Stimulated activated CD4-positive, alpha-beta T cell treated with anti-CD3 and anti-CD28 coated beads, Interleukin-1b, Interleukin-23, amount 100 ng/mL, for 4 hours (primary cell): ENCODE measurements around the gene PKP2.
"Not testable (repeated sequence)": the region's sequence is repeated elsewhere in the genome, so short reads cannot be mapped to it uniquely, and the experiment has no call there.

Experiments
- DNase-seq, 2 donors: peaks; one replicate each; pipeline ENCODE4 v3.0.0-alpha.2; 2020; ENCODE audit warnings: low read depth in 2 of 2

The PKP2 gene

GRCh38 chr12:32895688-32896431, 717 bp downstream of the PKP2 start:
- no peak for DNase-seq

GRCh38 chr12:32894566-32894965, 2.0 kb downstream of the PKP2 start:
- DNase-seq: no peak

GRCh38 chr12:32893458-32893857, 3.1 kb downstream of the PKP2 start:
- no peak for DNase-seq

- DNase-seq: no peak
These were observed 3.5 kb downstream of the PKP2 start for GRCh38 chr12:32893043-32893442.

- not testable (repeated sequence) for DNase-seq
These were observed 4.2 kb downstream of the PKP2 start for GRCh38 chr12:32892369-32892768.

GRCh38 chr12:32891956-32892355, 4.6 kb downstream of the PKP2 start:
- no peak for DNase-seq

- DNase-seq: no peak
These were observed 5.1 kb downstream of the PKP2 start for GRCh38 chr12:32891526-32891925.

GRCh38 chr12:32889011-32889760, 7.4 kb downstream of the PKP2 start:
- DNase-seq: no peak

- no peak for DNase-seq
These were observed 9.5 kb downstream of the PKP2 start for GRCh38 chr12:32887058-32887457.

GRCh38 chr12:32885831-32886230, 10.7 kb downstream of the PKP2 start:
- no peak for DNase-seq

- no peak for DNase-seq
These were observed 11.6 kb downstream of the PKP2 start for GRCh38 chr12:32884962-32885361.

- DNase-seq: no peak
These were observed 14.9 kb downstream of the PKP2 start for GRCh38 chr12:32881702-32882101.

- DNase-seq: no peak
These were observed 15.5 kb downstream of the PKP2 start for GRCh38 chr12:32881107-32881506.

- not testable (repeated sequence) for DNase-seq
These were observed 17.5 kb downstream of the PKP2 start for GRCh38 chr12:32879066-32879465.

- DNase-seq: no peak
These were observed 18.7 kb downstream of the PKP2 start for GRCh38 chr12:32877601-32878459.

- no peak for DNase-seq
These were observed 20.6 kb downstream of the PKP2 start for GRCh38 chr12:32876004-32876403.

- DNase-seq: no peak
These were observed 21.6 kb downstream of the PKP2 start for GRCh38 chr12:32874975-32875374.

GRCh38 chr12:32874078-32874477, 22.5 kb downstream of the PKP2 start:
- no peak for DNase-seq

GRCh38 chr12:32872416-32872815, 24.2 kb downstream of the PKP2 start:
- DNase-seq: not testable (repeated sequence)

- DNase-seq: no peak
These were observed 25.9 kb downstream of the PKP2 start for GRCh38 chr12:32870716-32871115.

- DNase-seq: no peak
These were observed 27.7 kb downstream of the PKP2 start for GRCh38 chr12:32868885-32869284.

GRCh38 chr12:32864731-32865130, 31.8 kb downstream of the PKP2 start:
- no peak for DNase-seq
